GM19463 (cell line): ENCODE measurements around the gene PLA2G4B.

Experiments
- ATAC-seq: cut with Tn5 transposase; IDR thresholded peaks from one replicate; pipeline ENCODE4 v1.9.1; 2021; ENCODE audit warnings: mild to moderate bottlenecking, moderate library complexity; ENCODE audit not compliant: unreplicated experiment

Gene PLA2G4B

GRCh38 chr15:41849204-41849603 is 10.6 kb downstream of the PLA2G4B start:
- ATAC-seq, result no peak

- ATAC-seq, result no peak
Observed at GRCh38 chr15:41849861-41850260, 11.2 kb downstream of the PLA2G4B start.

GRCh38 chr15:41850482-41851166 is 12.0 kb downstream of the PLA2G4B start:
- ATAC-seq, result no peak

GRCh38 chr15:41851167-41851523 is 12.5 kb downstream of the PLA2G4B start:
- ATAC-seq, result no peak

- ATAC-seq, result no peak
Observed at GRCh38 chr15:41851755-41852370, 13.2 kb downstream of the PLA2G4B start.

- ATAC-seq, result no peak
Observed at GRCh38 chr15:41852736-41853590, 14.3 kb downstream of the PLA2G4B start.

- ATAC-seq, result no peak
Observed at GRCh38 chr15:41853831-41854230, 15.2 kb downstream of the PLA2G4B start.

GRCh38 chr15:41854443-41854842 is 15.8 kb downstream of the PLA2G4B start:
- ATAC-seq, result no peak

- no peak for ATAC-seq
Observed at GRCh38 chr15:41855261-41855961, 16.8 kb downstream of the PLA2G4B start.

- ATAC-seq, result no peak
Observed at GRCh38 chr15:41856262-41856661, 17.6 kb downstream of the PLA2G4B start.

- ATAC-seq, result no peak
Observed at GRCh38 chr15:41856716-41857115, 18.1 kb downstream of the PLA2G4B start.

GRCh38 chr15:41857316-41857715 is 18.7 kb downstream of the PLA2G4B start:
- no peak for ATAC-seq

GRCh38 chr15:41858756-41859155 is 20.1 kb downstream of the PLA2G4B start:
- ATAC-seq, result no peak

GRCh38 chr15:41860049-41860828 is 21.6 kb downstream of the PLA2G4B start:
- no peak for ATAC-seq

- no peak for ATAC-seq
Observed at GRCh38 chr15:41861736-41862356, 23.2 kb downstream of the PLA2G4B start.

- ATAC-seq, result no peak
Observed at GRCh38 chr15:41862515-41863116, 24.0 kb downstream of the PLA2G4B start.

GRCh38 chr15:41865490-41866055 is 26.9 kb downstream of the PLA2G4B start:
- no peak for ATAC-seq

- no peak for ATAC-seq
Observed at GRCh38 chr15:41866263-41866703, 27.6 kb downstream of the PLA2G4B start.

- no peak for ATAC-seq
Observed at GRCh38 chr15:41866872-41867579, 28.4 kb downstream of the PLA2G4B start.
